Measurements from ENCODE around the gene CLMN.

Gene CLMN

GRCh38 chr14:95312311-95312710, 7.4 kb downstream of the CLMN start:
- Histone ChIP-seq H3K27me3 (ENCODE audit: insufficient read depth, poor library complexity, severe bottlenecking) (no peaks in the 10 kb centered on the region), H3K4me3 (replicated peaks; ENCODE audit: insufficient read depth, low read length) (no peak overlapping the region), H3K27ac (replicated peaks) (no peak overlapping the region)
- no peak for DNase-seq (ENCODE audit: low read depth in 1 of 2, low spot score in 1 of 2)
- no peak for TF ChIP-seq GABPA (IDR thresholded peaks at IDR 0.05; ENCODE audit: low read depth)
- no peak for TF ChIP-seq POLR2AphosphoS5 (IDR thresholded peaks at IDR 0.05; ENCODE audit: low read depth)
- TF ChIP-seq REST (IDR thresholded peaks at IDR 0.05; ENCODE audit: insufficient replicate concordance, low read depth): no peak
- no peak for TF ChIP-seq CTCF (IDR thresholded peaks at IDR 0.05; ENCODE audit: insufficient read depth, low read length)
- no peak for TF ChIP-seq SPI1 (IDR thresholded peaks at IDR 0.05; ENCODE audit: borderline replicate concordance, low read depth)

GRCh38 chr14:95311752-95312151, 8.0 kb downstream of the CLMN start:
- H3K4me3 ChIP-seq (replicated peaks; ENCODE audit: insufficient read depth, low read length): no peak overlapping the region
- DNase-seq (ENCODE audit: low read depth in 1 of 2, low spot score in 1 of 2): peak; percentile 19 to 43
- H3K27me3 ChIP-seq (ENCODE audit: insufficient read depth, poor library complexity, severe bottlenecking): no peaks in the 10 kb centered on the region
- no peak overlapping the region for H3K27ac ChIP-seq (replicated peaks)
- TF ChIP-seq GABPA (IDR thresholded peaks at IDR 0.05; ENCODE audit: low read depth) (no peak), POLR2AphosphoS5 (IDR thresholded peaks at IDR 0.05; ENCODE audit: low read depth) (no peak), REST (IDR thresholded peaks at IDR 0.05; ENCODE audit: insufficient replicate concordance, low read depth) (no peak), SPI1 (IDR thresholded peaks at IDR 0.05; ENCODE audit: borderline replicate concordance, low read depth) (no peak), CTCF (IDR thresholded peaks at IDR 0.05; ENCODE audit: insufficient read depth, low read length) (no peak)

GRCh38 chr14:95310635-95311380, 8.9 kb downstream of the CLMN start:
- DNase-seq (ENCODE audit: low read depth in 1 of 2, low spot score in 1 of 2): no peak
- TF ChIP-seq POLR2AphosphoS5 (IDR thresholded peaks at IDR 0.05; ENCODE audit: low read depth) (no peak), CTCF (IDR thresholded peaks at IDR 0.05; ENCODE audit: insufficient read depth, low read length) (no peak), GABPA (IDR thresholded peaks at IDR 0.05; ENCODE audit: low read depth) (no peak), REST (IDR thresholded peaks at IDR 0.05; ENCODE audit: insufficient replicate concordance, low read depth) (no peak), SPI1 (IDR thresholded peaks at IDR 0.05; ENCODE audit: borderline replicate concordance, low read depth) (no peak)
- Histone ChIP-seq H3K27me3 (ENCODE audit: insufficient read depth, poor library complexity, severe bottlenecking) (no peaks in the 10 kb centered on the region), H3K27ac (replicated peaks) (no peak overlapping the region), H3K4me3 (replicated peaks; ENCODE audit: insufficient read depth, low read length) (no peak overlapping the region)
